Measurements from ENCODE around the gene LTV1.

Gene LTV1

DNA sequence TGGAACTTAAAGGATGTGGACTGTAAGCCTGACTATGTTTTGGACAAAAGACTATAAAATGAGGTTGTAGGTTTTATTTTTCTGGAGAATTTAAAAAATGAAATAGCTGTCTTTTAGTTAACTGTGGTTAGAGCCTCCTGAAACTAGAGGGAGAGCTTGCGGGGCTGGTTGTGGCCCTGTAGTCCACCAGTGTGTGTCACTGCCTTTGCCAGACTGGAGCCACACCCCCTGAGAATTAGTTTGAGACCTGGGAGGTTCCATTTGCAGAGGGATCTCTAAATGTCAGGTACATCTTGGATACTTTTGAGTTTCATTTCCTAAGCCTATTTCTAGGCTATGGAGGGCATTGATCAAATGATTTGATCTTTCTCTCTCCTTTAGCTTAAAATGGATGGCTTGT, 42.0 kb downstream of the LTV1 start:
- no peak for DNase-seq (ENCODE audit: low spot score)

DNA sequence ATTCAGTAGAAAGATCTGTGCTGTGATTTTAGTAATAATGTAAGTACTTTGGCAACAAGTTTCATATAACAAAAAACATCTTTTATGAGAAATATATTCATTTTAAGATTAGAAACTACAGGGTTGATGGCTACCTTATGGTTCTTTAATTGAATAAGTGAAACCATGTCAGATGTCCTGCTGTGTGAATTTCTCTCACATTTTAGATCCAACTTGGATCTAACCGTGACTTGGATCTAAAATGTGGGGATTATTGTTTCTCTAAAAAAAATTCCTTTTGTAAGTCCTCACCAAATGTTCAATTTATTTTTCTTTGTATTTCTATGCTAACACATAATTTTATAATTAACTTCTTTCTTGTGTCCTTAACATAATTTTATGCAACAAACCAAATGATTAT, 51.5 kb downstream of the LTV1 start:
- DNase-seq (ENCODE audit: low spot score): no peak

DNA sequence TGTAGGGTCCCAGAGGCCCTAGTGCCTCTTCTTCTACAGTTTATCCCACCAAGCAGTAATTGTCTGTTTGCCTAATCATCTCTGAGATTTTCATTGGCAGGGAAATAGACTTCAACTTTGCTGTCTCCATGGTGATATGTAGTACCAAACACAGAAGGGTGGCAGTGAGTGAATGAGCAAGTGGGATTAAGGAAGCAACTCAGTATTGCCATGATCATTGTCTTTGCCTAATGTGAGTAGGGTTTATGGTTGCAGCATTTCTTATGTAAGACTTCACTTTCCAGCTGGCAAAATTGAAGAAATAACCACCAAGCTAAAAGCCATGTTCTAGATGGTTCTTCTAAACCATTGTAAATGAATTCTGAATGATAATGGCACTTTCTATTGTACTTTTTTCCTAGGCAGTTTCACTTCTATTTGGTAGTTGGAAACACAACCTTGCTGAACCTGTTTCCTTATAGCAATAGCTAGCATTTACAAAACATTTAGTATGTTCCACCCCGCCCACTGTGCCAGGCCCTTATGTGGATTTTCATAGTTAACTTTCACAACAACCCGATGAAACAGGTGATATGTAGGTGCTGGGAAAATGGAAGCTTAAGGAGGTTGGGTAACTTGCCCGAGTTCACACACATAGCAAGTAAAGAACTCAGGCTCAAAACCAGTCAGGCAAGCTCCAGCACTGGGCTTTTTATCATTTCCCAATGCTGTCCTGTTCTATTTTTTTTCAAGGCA, 53.2 kb downstream of the LTV1 start:
- no peak for DNase-seq (ENCODE audit: low spot score)

DNA sequence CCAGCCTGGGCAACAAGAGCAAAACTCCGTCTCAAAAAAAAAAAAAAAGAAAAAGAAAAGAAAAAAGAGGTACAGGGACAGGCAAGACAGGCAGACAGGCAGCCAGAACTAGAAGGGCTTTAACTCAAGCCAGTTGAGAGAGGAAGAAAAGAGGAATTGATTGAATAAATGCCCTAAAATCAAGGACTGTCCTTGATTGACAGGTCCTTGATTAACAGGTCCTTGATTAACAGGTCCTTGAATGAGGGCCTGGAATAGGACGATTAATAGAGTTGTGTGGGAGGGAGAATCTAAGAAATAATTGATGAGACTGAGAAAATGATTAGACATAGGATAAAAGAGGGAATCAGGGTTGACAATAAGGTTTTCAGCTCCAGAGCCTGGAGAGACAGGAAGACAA, 57.2 kb downstream of the LTV1 start:
- DNase-seq (ENCODE audit: low spot score): no peak

DNA sequence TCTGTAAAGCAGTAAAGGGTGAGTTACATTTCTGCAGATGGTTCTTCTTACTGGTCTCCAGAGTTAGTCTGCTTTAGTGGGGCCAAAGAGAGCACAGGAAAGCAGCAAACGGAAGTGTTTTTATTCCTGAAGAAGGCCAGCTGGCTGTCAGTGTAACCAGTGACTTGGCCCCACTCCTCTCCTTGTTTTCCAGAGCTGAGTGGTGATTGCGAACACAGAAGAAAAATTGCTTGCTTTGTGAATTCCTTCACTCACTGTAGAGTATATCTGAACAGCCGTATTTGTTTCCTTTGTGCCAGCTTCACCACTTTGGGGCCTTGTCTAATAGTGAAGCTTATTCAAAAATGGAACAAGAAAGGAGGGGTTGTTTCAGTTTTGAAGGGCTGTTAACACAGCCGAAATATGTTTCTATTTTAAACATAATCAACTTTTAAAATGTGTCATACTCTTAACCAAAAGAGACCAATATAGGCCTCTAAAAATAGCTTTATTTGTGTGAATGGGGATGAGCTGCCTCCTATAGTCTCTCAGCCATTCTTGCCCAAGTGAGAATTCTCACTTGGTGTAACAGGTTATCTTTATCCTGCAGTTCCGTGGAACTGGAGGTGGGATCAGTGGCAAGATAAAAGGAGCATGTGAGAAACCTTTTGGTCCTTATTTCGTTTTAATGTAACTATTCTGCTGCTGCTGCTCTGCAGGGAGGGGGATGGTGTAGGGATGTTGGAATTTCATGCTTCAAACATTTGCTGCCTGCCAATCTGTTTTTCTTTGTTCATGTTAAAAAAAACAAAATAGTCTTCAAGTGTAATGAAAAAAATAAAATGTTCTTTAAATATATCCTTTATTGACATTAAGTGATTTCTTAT, 59.0 kb downstream of the LTV1 start:
- no peak for DNase-seq (ENCODE audit: low spot score)

DNA sequence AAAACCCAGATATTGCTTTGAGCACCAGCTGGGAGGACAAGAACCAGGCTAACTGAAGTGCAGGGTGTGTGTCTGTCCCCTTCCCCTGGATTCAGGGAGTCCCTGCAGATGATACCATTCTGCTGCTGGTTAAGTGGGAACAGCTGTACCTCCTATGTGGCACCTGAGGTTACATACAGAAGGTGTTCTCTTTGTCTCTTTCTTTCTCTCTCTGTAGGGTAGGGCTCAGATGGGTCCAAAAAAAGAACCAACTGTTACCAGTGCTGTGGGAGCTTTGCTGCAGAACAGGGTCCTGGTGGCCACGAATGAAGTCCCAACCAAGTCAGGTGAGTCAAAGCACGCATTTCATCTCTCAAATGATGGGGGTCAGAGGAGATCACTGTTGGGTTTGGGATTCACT, 59.7 kb downstream of the LTV1 start:
- DNase-seq (ENCODE audit: low spot score): no peak

DNA sequence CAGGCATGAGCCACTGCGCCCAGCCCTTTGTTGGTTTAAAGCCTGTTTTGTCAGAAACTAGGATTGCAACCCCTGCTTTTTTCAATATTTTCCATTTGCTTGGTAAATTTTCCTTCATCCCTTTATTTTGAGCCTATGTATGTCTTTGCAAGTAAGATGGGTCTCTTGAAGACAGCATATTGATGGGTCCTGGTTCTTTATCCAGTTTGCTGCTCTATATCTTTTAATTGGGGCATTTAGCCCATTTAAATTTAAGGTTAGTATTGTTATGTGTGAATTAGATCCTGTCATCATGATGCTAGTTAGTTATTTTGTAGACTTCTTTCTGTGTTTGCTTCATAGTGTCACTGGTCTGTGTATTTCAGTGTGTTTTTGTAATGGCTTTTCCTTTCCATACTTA, 67.9 kb downstream of the LTV1 start:
- no peak for DNase-seq (ENCODE audit: low spot score)

DNA sequence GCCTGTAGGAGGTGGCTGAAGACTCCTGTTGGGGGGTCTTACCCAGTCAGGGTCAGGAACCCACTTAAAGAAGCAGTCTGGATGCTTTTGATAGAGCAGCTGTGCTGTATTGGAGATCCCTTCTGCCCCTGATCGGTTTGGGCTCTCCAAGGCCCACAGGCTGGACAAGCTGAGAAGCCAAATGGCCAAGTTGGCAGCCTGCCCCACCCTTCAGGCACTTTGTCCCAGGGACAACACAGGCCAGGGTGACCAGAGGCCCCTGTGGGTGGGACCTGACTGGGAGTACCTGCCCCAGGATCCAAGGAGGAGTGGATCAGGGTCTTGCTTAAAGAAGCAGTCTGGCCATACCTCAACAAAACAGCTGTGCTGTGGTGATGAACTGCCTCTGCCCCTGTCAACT, 69.5 kb downstream of the LTV1 start:
- no peak for DNase-seq (ENCODE audit: low spot score)

Data from putamen (tissue), 1 donor.